Upper lobe of left lung (tissue), 6 donors: Measurements from ENCODE around the gene PACS2. TPM values are rescaled to one million over a fixed set of nuclear protein-coding genes. Genes with fewer than 3 reads are reported as not detected.

ENCODE experiments used
- ATAC-seq, 2 donors: fragments of 200-7000 bp; cut with Tn5 transposase; one replicate each; pipeline ENCODE4 v1.9.1; 2022; ENCODE audit warnings: mild to moderate bottlenecking in 2 of 2, moderate library complexity in 2 of 2; ENCODE audit not compliant: low FRiP score in 2 of 2
- DNase-seq, 2 donors: peaks; one replicate each; pipeline ENCODE4 v3.0.0-alpha.2; 2019 to 2020
- H3K27ac ChIP-seq, 4 donors: fragments of 200-600 bp; sonication (generic); one replicate each; pipeline ENCODE4 v1.5.1; 2016 to 2019
- H3K27me3 ChIP-seq, 4 donors: fragments of 200-600 bp; sonication (generic); one replicate each; pipeline ENCODE4 v1.5.1; 2017 to 2019
- H3K36me3 ChIP-seq, 4 donors: fragments of 200-600 bp; sonication (generic); one replicate each; pipeline ENCODE4 v1.5.1; 2016 to 2019
- H3K4me1 ChIP-seq, 4 donors: fragments of 200-600 bp; sonication (generic); one replicate each; pipeline ENCODE4 v1.5.1; 2018 to 2019
- H3K4me3 ChIP-seq, 4 donors: fragments of 200-600 bp; sonication (generic); one replicate each; pipeline ENCODE4 v1.5.1; 2017 to 2019; ENCODE audit warnings: mild to moderate bottlenecking in 2 of 4, moderate library complexity in 1 of 4
- H3K9me3 ChIP-seq, 4 donors: fragments of 200-600 bp; sonication (generic); one replicate each; pipeline ENCODE4 v1.5.1; 2018 to 2019
- CTCF ChIP-seq, 6 experiments: fragments of 450-650 bp in 4 of 6; fragments of 200-600 bp in 2 of 6; sonication (generic) in 2 of 6; IDR thresholded peaks; one replicate each; pipeline ENCODE4 v1.5.1; 2016 to 2019; ENCODE audit warnings: antibody characterized with exemption in 6 of 6
- EP300 ChIP-seq, 4 donors: sonication (generic); formaldehyde crosslinking; IDR thresholded peaks; one replicate each; pipeline ENCODE4 v1.5.1; 2017; ENCODE audit warnings: antibody characterized with exemption in 4 of 4, control low read depth in 2 of 4
- POLR2A ChIP-seq, 4 donors: fragments of 450-650 bp; IDR thresholded peaks; one replicate each; pipeline ENCODE4 v1.5.1; 2016 to 2017; ENCODE audit warnings: antibody characterized with exemption in 4 of 4, mild to moderate bottlenecking in 2 of 4
- POLR2AphosphoS5 ChIP-seq, 2 donors: sonication (generic); formaldehyde crosslinking; IDR thresholded peaks; one replicate each; pipeline ENCODE4 v1.5.1; 2017; ENCODE audit warnings: antibody characterized with exemption in 2 of 2
- WGBS, 2 donors: methylation state at CpG; one replicate each; pipeline ENCODE4 v1.1.5; 2017 to 2018; 5-methylcytosine and 5-hydroxymethylcytosine counted together
- total RNA-seq, 6 donors: library from RNA; depleted of rRNA in 4 of 6; stranded (reverse); fragments of >200 nt in 4 of 6; gene quantifications; one replicate each; pipeline versions ENCODE4 v1.1.0 to v1.2.1, GENCODE V29; 2016 to 2021
- donor health status: DM: no; HTN: no; CAD: no; lungs with moderate emphysema.
- donor health status: DM: no; HTN: yes; CAD: no; lungs with severe emphysema.

Gene PACS2
- total RNA-seq, 6 donors from 2014 or later: 53.4 to 204 (median 86.5) TPM

- no peak overlapping the region for H3K4me3 ChIP-seq
- no peaks in the 10 kb centered on the region for H3K36me3 ChIP-seq
- TF ChIP-seq POLR2A (IDR thresholded peaks at IDR 0.05) (no peak), POLR2AphosphoS5 (IDR thresholded peaks at IDR 0.05) (no peak), CTCF (IDR thresholded peaks at IDR 0.05) (no peak), EP300 (IDR thresholded peaks at IDR 0.05) (no peak)
- DNase-seq: no peak
- no peaks in the 10 kb centered on the region for H3K27me3 ChIP-seq
- no peaks in the 10 kb centered on the region for H3K9me3 ChIP-seq
- H3K27ac ChIP-seq: no peak overlapping the region
- no peak for ATAC-seq
- H3K4me1 ChIP-seq: peaks cover 0 to 12% (median 8%) of the 10 kb centered on the region in 4 donors
- WGBS, 2 donors: 91 to 93% methylated on average over 12 of the region's 12 CpGs
Observed at GRCh38 chr14:105432657-105433056, 118.1 kb downstream of the PACS2 start.

GRCh38 chr14:105433161-105433605 lies 118.6 kb downstream of the PACS2 start:
- TF ChIP-seq POLR2AphosphoS5 (IDR thresholded peaks at IDR 0.05) (no peak), CTCF (IDR thresholded peaks at IDR 0.05) (no peak), EP300 (IDR thresholded peaks at IDR 0.05) (no peak), POLR2A (IDR thresholded peaks at IDR 0.05) (no peak)
- peaks cover 0 to 12% (median 8%) of the 10 kb centered on the region in 4 donors for H3K4me1 ChIP-seq
- no peak overlapping the region for H3K27ac ChIP-seq
- DNase-seq: peak in 1 of 2 donors; percentile 50
- H3K9me3 ChIP-seq: no peaks in the 10 kb centered on the region
- no peaks in the 10 kb centered on the region for H3K27me3 ChIP-seq
- no peaks in the 10 kb centered on the region for H3K36me3 ChIP-seq
- H3K4me3 ChIP-seq: no peak overlapping the region
- 90 to 100% methylated on average over 8 to 17 of the region's 17 CpGs for WGBS, 2 donors
- ATAC-seq: no peak

GRCh38 chr14:105436402-105436801 lies 121.9 kb downstream of the PACS2 start:
- no peak overlapping the region for H3K4me3 ChIP-seq
- ATAC-seq (no peak), DNase-seq (peak in 1 of 2 donors; percentile 66)
- TF ChIP-seq POLR2AphosphoS5 (IDR thresholded peaks at IDR 0.05) (no peak), POLR2A (IDR thresholded peaks at IDR 0.05) (no peak), EP300 (IDR thresholded peaks at IDR 0.05) (no peak), CTCF (IDR thresholded peaks at IDR 0.05) (no peak)
- no peak overlapping the region for H3K27ac ChIP-seq
- H3K4me1 ChIP-seq: peaks cover 0 to 3% (median 0%) of the 10 kb centered on the region in 4 donors
- no peaks in the 10 kb centered on the region for H3K9me3 ChIP-seq
- 85 to 88% methylated on average over 12 of the region's 12 CpGs for WGBS, 2 donors
- peaks cover 0 to 11% (median 2%) of the 10 kb centered on the region in 4 donors for H3K36me3 ChIP-seq
- no peaks in the 10 kb centered on the region for H3K27me3 ChIP-seq

GRCh38 chr14:105436891-105437722 lies 122.6 kb downstream of the PACS2 start:
- Histone ChIP-seq H3K27me3 (no peaks in the 10 kb centered on the region), H3K9me3 (no peaks in the 10 kb centered on the region), H3K27ac (no peak overlapping the region), H3K4me3 (no peak overlapping the region), H3K36me3 (peaks cover 0 to 15% (median 2%) of the 10 kb centered on the region in 4 donors), H3K4me1 (peaks cover 0 to 3% (median 0%) of the 10 kb centered on the region in 4 donors)
- TF ChIP-seq POLR2AphosphoS5 (IDR thresholded peaks at IDR 0.05): no peak
- TF ChIP-seq EP300 (IDR thresholded peaks at IDR 0.05): no peak
- TF ChIP-seq CTCF (IDR thresholded peaks at IDR 0.05): no peak
- no peak for TF ChIP-seq POLR2A (IDR thresholded peaks at IDR 0.05)
- DNase-seq: peak in 1 of 2 donors; percentile 68
- 85 to 86% methylated on average over 9 to 28 of the region's 31 CpGs for WGBS, 2 donors
- no peak for ATAC-seq
